ENCODE measurements around the gene BICC1.

- TF ChIP-seq CTCF (optimal IDR thresholded peaks at IDR 0.05 in 1 of 3, IDR thresholded peaks at IDR 0.05 in 1 of 3, conservative IDR thresholded peaks at IDR 0.05 in 1 of 3; ENCODE audit: extremely low read depth in 1 of 3, insufficient read depth in 2 of 3, low read length in 3 of 3), result no peak
- no peak for TF ChIP-seq EZH2 (IDR thresholded peaks at IDR 0.05; ENCODE audit: low read length)
Observed at GRCh38 chr10:58836176-58836700, 323.6 kb downstream of the BICC1 start.

All from keratinocyte (primary cell).